ENCODE measurements around the gene PTH2. TPM values are rescaled to one million over a fixed set of nuclear protein-coding genes. Genes with fewer than 3 reads are reported as not detected.

Gene PTH2
- total and polyA plus RNA-seq, 10 of the 15 experiments (the other 5 are each of a cell fraction or from before 2014, with no cell fraction given): not detected

DNA sequence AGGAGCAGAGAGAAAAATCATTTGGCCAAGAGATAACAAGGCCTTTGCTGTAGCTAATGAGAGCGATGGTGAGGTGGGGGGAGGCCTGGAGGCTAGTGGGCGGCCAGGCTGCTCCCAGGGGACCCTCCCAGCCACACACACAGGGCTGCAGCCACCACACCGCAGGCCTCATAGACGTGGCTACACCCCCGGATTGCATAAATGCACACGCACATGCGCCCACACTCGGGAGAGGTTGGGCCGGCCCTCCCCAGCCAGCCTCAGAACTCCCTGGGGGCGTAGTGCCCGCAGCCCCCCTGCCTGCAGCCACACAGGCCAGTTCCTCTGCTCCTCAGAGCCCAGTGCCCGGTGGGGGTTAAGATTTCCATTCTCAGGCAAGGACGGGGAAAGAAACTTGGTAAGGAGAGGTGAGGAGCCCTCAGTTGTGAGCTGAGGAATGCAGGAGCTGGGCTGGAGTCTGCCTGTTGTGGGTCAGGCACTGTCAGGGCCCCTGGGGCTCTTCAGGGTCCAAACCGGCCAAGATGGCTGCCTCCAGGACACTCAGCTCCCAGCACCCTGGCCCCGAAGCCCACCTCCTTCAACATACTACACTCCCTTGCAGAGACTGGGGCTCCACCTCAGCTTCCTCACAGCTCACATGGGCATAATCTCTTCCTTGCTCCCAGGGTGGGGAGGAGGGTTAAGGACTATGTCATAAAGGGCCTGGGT lies 8.0 kb downstream of the PTH2 start:
- no peaks in the 10 kb centered on the region for H3K9me3 ChIP-seq (replicated peaks; ENCODE audit: control insufficient read depth, insufficient read depth, low read length)
- 0 out of 2 replicates have a peak, but pooled peaks cover 3% of the 10 kb centered on the region for H3K4me1 ChIP-seq (ENCODE audit: control insufficient read depth, insufficient read depth, low read length)
- CTCF ChIA-PET: interaction anchor here (0.7 to 3.8 kb wide), 7 partner anchors 9 to 189 kb away, joined by 3 to 19 read pairs (median 3); partner anchors contain the start of gene FLT3LG
- no peak overlapping the region for H3K4me3 ChIP-seq
- 2% methylated on average over 15 of the region's 15 CpGs for WGBS (ENCODE audit: insufficient coverage, insufficient replicate concordance, low lambda C conversion rate, missing lambda C conversion rate)
- ATAC-seq (peak; percentile 91), DNase-seq (ENCODE audit: low read depth, low spot score) (peak; percentile 41), FAIRE-seq (peak; percentile 61)
- no TSS peak for BruUV-seq (replicated peaks)
- RAD21 ChIA-PET (ENCODE audit: unreplicated experiment): interaction anchor here (0.7 to 1.6 kb wide), 7 partner anchors 9 to 91 kb away, joined by 3 read pairs; no protein-coding TSS in a partner anchor
- no peak overlapping the region for H3K27ac ChIP-seq (ENCODE audit: control insufficient read depth, insufficient read depth)
- in situ Hi-C loops (cut with MboI): no loop called here
- no peaks in the 10 kb centered on the region for H3K36me3 ChIP-seq (ENCODE audit: control insufficient read depth in 2 of 2, insufficient read depth in 2 of 2, low read length in 1 of 2)
- no peaks in the 10 kb centered on the region for H3K79me2 ChIP-seq (ENCODE audit: control insufficient read depth, insufficient read depth, low read length)
- POLR2A ChIA-PET: interaction anchor here (0.6 to 1.3 kb wide), 3 partner anchors 14 to 530 kb away, joined by 4 to 6 read pairs (median 4); partner anchors contain the start of gene ALDH16A1
- no peak overlapping the region for H3K9ac ChIP-seq (ENCODE audit: control insufficient read depth, insufficient read depth, low read length)
- H3K27me3 ChIP-seq (replicated peaks in 1 of 2; ENCODE audit: control insufficient read depth in 2 of 2, insufficient read depth in 2 of 2, low read length in 1 of 2): peaks cover 1 to 8% of the 10 kb centered on the region in 2 experiments; a peak in 3 of 4 replicates
- peak overlapping the region; percentile 52 for H2AFZ ChIP-seq (ENCODE audit: control insufficient read depth, low read depth, low read length)
- H3K4me2 ChIP-seq (ENCODE audit: control insufficient read depth, insufficient read depth): no peak overlapping the region
- H4K20me1 ChIP-seq (ENCODE audit: control insufficient read depth, insufficient read depth): no peaks in the 10 kb centered on the region
- SMC1A ChIA-PET (ENCODE audit: uncharacterized antibody, unreplicated experiment): interaction anchor here (1.1 to 2.1 kb wide), 4 partner anchors 9 to 25 kb away, joined by 3 to 4 read pairs (median 4); partner anchors contain the start of gene GFY
- intact Hi-C loops (cut with micrococcal nuclease; ENCODE audit: unreplicated experiment): no loop called here
- no peak for TF ChIP-seq ESRRA (IDR thresholded peaks at IDR 0.05; ENCODE audit: low read length)
- TF ChIP-seq ZSCAN29 (IDR thresholded peaks at IDR 0.05): peak; percentile 74; the same call in 1 of the 2 replicates
- TF ChIP-seq KDM1A (IDR thresholded peaks at IDR 0.05; ENCODE audit: borderline replicate concordance): no peak
- no peak for TF ChIP-seq TARDBP (IDR thresholded peaks at IDR 0.05; ENCODE audit: borderline replicate concordance)
- TF ChIP-seq GATAD2B (conservative IDR thresholded peaks at IDR 0.05; ENCODE audit: low read depth): peak; percentile 97
- no peak for TF ChIP-seq ASH2L (IDR thresholded peaks at IDR 0.05; ENCODE audit: borderline replicate concordance, low read depth)
- no peak; the same call in 1 of the 2 replicates for TF ChIP-seq YBX1 (IDR thresholded peaks at IDR 0.05)
- TF ChIP-seq IRF4 (IDR thresholded peaks at IDR 0.05; ENCODE audit: low read depth, low read length): peak; percentile 21; the same call in 1 of the 2 replicates
- TF ChIP-seq NR2F1 (conservative IDR thresholded peaks at IDR 0.05): peak; percentile 87
- TF ChIP-seq, protein P1, sequence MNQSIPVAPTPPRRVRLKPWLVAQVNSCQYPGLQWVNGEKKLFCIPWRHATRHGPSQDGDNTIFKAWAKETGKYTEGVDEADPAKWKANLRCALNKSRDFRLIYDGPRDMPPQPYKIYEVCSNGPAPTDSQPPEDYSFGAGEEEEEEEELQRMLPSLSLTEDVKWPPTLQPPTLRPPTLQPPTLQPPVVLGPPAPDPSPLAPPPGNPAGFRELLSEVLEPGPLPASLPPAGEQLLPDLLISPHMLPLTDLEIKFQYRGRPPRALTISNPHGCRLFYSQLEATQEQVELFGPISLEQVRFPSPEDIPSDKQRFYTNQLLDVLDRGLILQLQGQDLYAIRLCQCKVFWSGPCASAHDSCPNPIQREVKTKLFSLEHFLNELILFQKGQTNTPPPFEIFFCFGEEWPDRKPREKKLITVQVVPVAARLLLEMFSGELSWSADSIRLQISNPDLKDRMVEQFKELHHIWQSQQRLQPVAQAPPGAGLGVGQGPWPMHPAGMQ (IDR thresholded peaks at IDR 0.05; ENCODE audit: borderline replicate concordance): peak; percentile 57; the same call in 1 of the 2 replicates
- TF ChIP-seq, protein P2, sequence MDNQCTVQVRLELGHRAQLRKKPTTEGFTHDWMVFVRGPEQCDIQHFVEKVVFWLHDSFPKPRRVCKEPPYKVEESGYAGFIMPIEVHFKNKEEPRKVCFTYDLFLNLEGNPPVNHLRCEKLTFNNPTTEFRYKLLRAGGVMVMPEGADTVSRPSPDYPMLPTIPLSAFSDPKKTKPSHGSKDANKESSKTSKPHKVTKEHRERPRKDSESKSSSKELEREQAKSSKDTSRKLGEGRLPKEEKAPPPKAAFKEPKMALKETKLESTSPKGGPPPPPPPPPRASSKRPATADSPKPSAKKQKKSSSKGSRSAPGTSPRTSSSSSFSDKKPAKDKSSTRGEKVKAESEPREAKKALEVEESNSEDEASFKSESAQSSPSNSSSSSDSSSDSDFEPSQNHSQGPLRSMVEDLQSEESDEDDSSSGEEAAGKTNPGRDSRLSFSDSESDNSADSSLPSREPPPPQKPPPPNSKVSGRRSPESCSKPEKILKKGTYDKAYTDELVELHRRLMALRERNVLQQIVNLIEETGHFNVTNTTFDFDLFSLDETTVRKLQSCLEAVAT (IDR thresholded peaks at IDR 0.05): peak; percentile 87
- no peak for TF ChIP-seq GABPA (IDR thresholded peaks at IDR 0.05; ENCODE audit: low read depth)
- TF ChIP-seq, protein P3, sequence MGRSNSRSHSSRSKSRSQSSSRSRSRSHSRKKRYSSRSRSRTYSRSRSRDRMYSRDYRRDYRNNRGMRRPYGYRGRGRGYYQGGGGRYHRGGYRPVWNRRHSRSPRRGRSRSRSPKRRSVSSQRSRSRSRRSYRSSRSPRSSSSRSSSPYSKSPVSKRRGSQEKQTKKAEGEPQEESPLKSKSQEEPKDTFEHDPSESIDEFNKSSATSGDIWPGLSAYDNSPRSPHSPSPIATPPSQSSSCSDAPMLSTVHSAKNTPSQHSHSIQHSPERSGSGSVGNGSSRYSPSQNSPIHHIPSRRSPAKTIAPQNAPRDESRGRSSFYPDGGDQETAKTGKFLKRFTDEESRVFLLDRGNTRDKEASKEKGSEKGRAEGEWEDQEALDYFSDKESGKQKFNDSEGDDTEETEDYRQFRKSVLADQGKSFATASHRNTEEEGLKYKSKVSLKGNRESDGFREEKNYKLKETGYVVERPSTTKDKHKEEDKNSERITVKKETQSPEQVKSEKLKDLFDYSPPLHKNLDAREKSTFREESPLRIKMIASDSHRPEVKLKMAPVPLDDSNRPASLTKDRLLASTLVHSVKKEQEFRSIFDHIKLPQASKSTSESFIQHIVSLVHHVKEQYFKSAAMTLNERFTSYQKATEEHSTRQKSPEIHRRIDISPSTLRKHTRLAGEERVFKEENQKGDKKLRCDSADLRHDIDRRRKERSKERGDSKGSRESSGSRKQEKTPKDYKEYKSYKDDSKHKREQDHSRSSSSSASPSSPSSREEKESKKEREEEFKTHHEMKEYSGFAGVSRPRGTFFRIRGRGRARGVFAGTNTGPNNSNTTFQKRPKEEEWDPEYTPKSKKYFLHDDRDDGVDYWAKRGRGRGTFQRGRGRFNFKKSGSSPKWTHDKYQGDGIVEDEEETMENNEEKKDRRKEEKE (IDR thresholded peaks at IDR 0.05): no peak
- TF ChIP-seq SUZ12 (IDR thresholded peaks at IDR 0.05; ENCODE audit: unreplicated experiment): no peak
- TF ChIP-seq ATF7 (IDR thresholded peaks at IDR 0.05; ENCODE audit: low read depth): peak; percentile 76
- TF ChIP-seq RAD21 (IDR thresholded peaks at IDR 0.05; ENCODE audit: insufficient read depth, low read depth, low read length): no peak
- TF ChIP-seq EGR1 (IDR thresholded peaks at IDR 0.05; ENCODE audit: borderline replicate concordance in 1 of 2, low read depth in 2 of 2, low read length in 2 of 2): peak in 1 of 2 experiments; percentile 86; a peak in 2 of 3 replicates
- TF ChIP-seq BRCA1 (IDR thresholded peaks at IDR 0.05; ENCODE audit: low read depth, low read length): no peak

Data from GM12878 (cell line).